Aorta (tissue), 5 donors: Measurements from ENCODE around the gene OR10Z1. TPM values are rescaled to one million over a fixed set of nuclear protein-coding genes. Genes with fewer than 3 reads are reported as not detected.

Experiments used
- ATAC-seq: fragments of 200-7000 bp; cut with Tn5 transposase; one replicate; pipeline ENCODE4 v1.9.1; 2022; ENCODE audit warnings: moderate library complexity; ENCODE audit not compliant: low FRiP score
- DNase-seq, 2 donors: peaks; one replicate each; pipeline ENCODE4 v3.0.0-alpha.2; 2020
- H3K27ac ChIP-seq, 2 donors: one replicate each; pipeline ENCODE4 v1.5.1; 2013; ENCODE audit warnings: low read length in 2 of 2, mild to moderate bottlenecking in 2 of 2, moderate library complexity in 2 of 2, control low read depth in 1 of 2, inconsistent platforms in 1 of 2, low read depth in 1 of 2
- H3K27me3 ChIP-seq, 2 donors: one replicate each; pipeline ENCODE4 v1.6.1; 2013; ENCODE audit warnings: control low read depth in 1 of 2, low read length in 1 of 2, mild to moderate bottlenecking in 1 of 2, moderate library complexity in 1 of 2; ENCODE audit not compliant: insufficient read depth in 2 of 2, control insufficient read depth in 1 of 2
- H3K36me3 ChIP-seq, 2 donors: one replicate each; pipeline ENCODE4 v1.6.1; 2013; ENCODE audit warnings: control low read depth in 1 of 2, low read length in 1 of 2, mild to moderate bottlenecking in 1 of 2; ENCODE audit not compliant: insufficient read depth in 2 of 2, control insufficient read depth in 1 of 2
- H3K4me1 ChIP-seq, 2 donors: one replicate each; pipeline ENCODE4 v1.6.1; 2013; ENCODE audit warnings: low read length in 2 of 2, control low read depth in 1 of 2, mild to moderate bottlenecking in 1 of 2, moderate library complexity in 1 of 2; ENCODE audit not compliant: insufficient read depth in 2 of 2, control insufficient read depth in 1 of 2
- H3K4me3 ChIP-seq, 2 donors: one replicate each; pipeline ENCODE4 v1.5.1; 2013; ENCODE audit warnings: low read length in 2 of 2, control low read depth in 1 of 2, mild to moderate bottlenecking in 1 of 2
- H3K9me3 ChIP-seq: one replicate; pipeline ENCODE4 v1.6.1; 2013; ENCODE audit warnings: mild to moderate bottlenecking, low read length; ENCODE audit not compliant: control insufficient read depth
- WGBS, 2 donors: extraction: QIAGEN DNeasy Blood & Tissue Kit; methylation state at CpG; one replicate each; pipeline ENCODE4 v1.1.7; 2013; 5-methylcytosine and 5-hydroxymethylcytosine counted together
- intact Hi-C, 2 donors: fragments of 100-400 bp; cut with DNase I; formaldehyde crosslinking; loops; one replicate each; pipeline versions ENCODE4 v1.14.2 to v1.15.0; 2022
- polyA plus RNA-seq, 2 donors: library from polyadenylated mRNA; stranded (reverse); fragments of 200-250 nt; gene quantifications; one replicate each; pipeline ENCODE4 v1.2.3, GENCODE V29; 2013
- total RNA-seq, 2 donors: library from RNA; stranded (reverse); fragmentation: NEBNext Ultra II Directional; extraction: Animal tissue kit (Norgen Biotek cat#: 25700); gene quantifications; one replicate each; pipeline ENCODE4 v1.2.1, GENCODE V29; 2021
- donor health status: healthy with polysubstance abuse.
- donor health status: Bipolar disorder and iron deficiency.
- donor health status: DM: no; HTN: no; CAD: no.
- donor health status: DM: no; HTN: no; CAD: no.
- donor health status: DM: yes; HTN: yes; CAD: no.

Gene OR10Z1
- total and polyA plus RNA-seq, 4 donors, result not detected

GRCh38 chr1:158652721-158653334, 47.8 kb downstream of the OR10Z1 start:
- Histone ChIP-seq H3K27ac (no peak overlapping the region), H3K9me3 (no peaks in the 10 kb centered on the region), H3K4me1 (no peaks in the 10 kb centered on the region), H3K27me3 (no peaks in the 10 kb centered on the region), H3K36me3 (no peaks in the 10 kb centered on the region), H3K4me3 (no peak overlapping the region)
- 87 to 89% methylated on average over 7 of the region's 7 CpGs for WGBS, 2 donors
- intact Hi-C loops, result no loop called here
- ATAC-seq (no peak), DNase-seq (no peak)

- no peak overlapping the region for H3K27ac ChIP-seq
- H3K4me3 ChIP-seq, result no peak overlapping the region
- intact Hi-C loops, result no loop called here
- no peak for DNase-seq
- H3K36me3 ChIP-seq, result no peaks in the 10 kb centered on the region
- ATAC-seq, result no peak
- no peaks in the 10 kb centered on the region for H3K4me1 ChIP-seq
- H3K9me3 ChIP-seq, result no peaks in the 10 kb centered on the region
- H3K27me3 ChIP-seq, result no peaks in the 10 kb centered on the region
Observed at GRCh38 chr1:158654086-158654485, 49.0 kb downstream of the OR10Z1 start.

GRCh38 chr1:158654571-158654970, 49.5 kb downstream of the OR10Z1 start:
- H3K9me3 ChIP-seq, result no peaks in the 10 kb centered on the region
- DNase-seq, result no peak
- H3K27ac ChIP-seq, result no peak overlapping the region
- intact Hi-C loops, result no loop called here
- no peaks in the 10 kb centered on the region for H3K27me3 ChIP-seq
- H3K4me3 ChIP-seq, result no peak overlapping the region
- H3K36me3 ChIP-seq, result no peaks in the 10 kb centered on the region
- no peaks in the 10 kb centered on the region for H3K4me1 ChIP-seq
- WGBS, 2 donors, result 59 to 65% methylated on average over 6 of the region's 6 CpGs
- ATAC-seq, result no peak

Other genes starting within 250 kb of the OR10Z1 start
- not detected for gene OR10T2, start 205.8 kb upstream of the OR10Z1 start, total RNA-seq
- not detected for gene OR10T2, start 205.8 kb upstream of the OR10Z1 start, polyA plus RNA-seq
- gene OR10K2, start 179.0 kb upstream of the OR10Z1 start, total RNA-seq, result not detected
- not detected for gene OR10K2, start 179.0 kb upstream of the OR10Z1 start, polyA plus RNA-seq
- gene OR10K1, start 143.4 kb upstream of the OR10Z1 start, total RNA-seq, result under 1 TPM in 1 of 2 donors, not detected in 1; 0.09 TPM
- gene OR10K1, start 143.4 kb upstream of the OR10Z1 start, polyA plus RNA-seq, result not detected
- not detected for gene OR10R2, start 133.0 kb upstream of the OR10Z1 start, total RNA-seq
- not detected for gene OR10R2, start 133.0 kb upstream of the OR10Z1 start, polyA plus RNA-seq
- not detected for gene OR6Y1, start 50.9 kb upstream of the OR10Z1 start, total RNA-seq
- under 1 TPM in 1 of 2 donors, not detected in 1; 0.50 TPM for gene OR6Y1, start 50.9 kb upstream of the OR10Z1 start, polyA plus RNA-seq
- not detected for gene OR6P1, start 34.7 kb upstream of the OR10Z1 start, total RNA-seq
- gene OR6P1, start 34.7 kb upstream of the OR10Z1 start, polyA plus RNA-seq, result under 1 TPM in 1 of 2 donors, not detected in 1; 0.13 TPM
- not detected for gene OR10X1, start 25.4 kb upstream of the OR10Z1 start, total RNA-seq
- gene OR10X1, start 25.4 kb upstream of the OR10Z1 start, polyA plus RNA-seq, result not detected
- 1 to 10 TPM in 1 of 2 donors, not detected in 1; 1.2 TPM for gene SPTA1, start 81.4 kb downstream of the OR10Z1 start, total RNA-seq
- gene SPTA1, start 81.4 kb downstream of the OR10Z1 start, polyA plus RNA-seq, result not detected
- gene OR6K2, start 95.4 kb downstream of the OR10Z1 start, total RNA-seq, result not detected
- not detected for gene OR6K2, start 95.4 kb downstream of the OR10Z1 start, polyA plus RNA-seq
- gene OR6K3, start 115.5 kb downstream of the OR10Z1 start, total RNA-seq, result not detected
- not detected for gene OR6K3, start 115.5 kb downstream of the OR10Z1 start, polyA plus RNA-seq
- not detected for gene OR6K6, start 149.5 kb downstream of the OR10Z1 start, total RNA-seq
- under 1 TPM in 1 of 2 donors, not detected in 1; 0.50 TPM for gene OR6K6, start 149.5 kb downstream of the OR10Z1 start, polyA plus RNA-seq
- gene OR6N1, start 166.9 kb downstream of the OR10Z1 start, total RNA-seq, result not detected
- not detected for gene OR6N1, start 166.9 kb downstream of the OR10Z1 start, polyA plus RNA-seq
- gene OR6N2, start 175.9 kb downstream of the OR10Z1 start, total RNA-seq, result not detected
- not detected for gene OR6N2, start 175.9 kb downstream of the OR10Z1 start, polyA plus RNA-seq
- 10 to 100 TPM; 11.3 to 20.3 TPM for gene MNDA, start 226.1 kb downstream of the OR10Z1 start, total RNA-seq
- gene MNDA, start 226.1 kb downstream of the OR10Z1 start, polyA plus RNA-seq, result 1 to 10 TPM; 1.8 to 9.1 TPM